Smooth muscle cell (in vitro differentiated cells): ENCODE results near the gene TPM4. TPM values are rescaled to one million over a fixed set of nuclear protein-coding genes. Genes with fewer than 3 reads are reported as not detected.
"Not testable (repeated sequence)": the region's sequence is repeated elsewhere in the genome, so short reads cannot be mapped to it uniquely, and the experiment has no call there.

ENCODE experiments used
- DNase-seq: peaks from one replicate; lab custom pipeline; 2025; ENCODE audit not compliant: unreplicated experiment; lab: John Stamatoyannopoulos, UW
- H2AFZ ChIP-seq: fragments of 200-600 bp; sonication (generic); 2 replicates; pipeline ENCODE4 v1.6.0; 2016; ENCODE audit warnings: antibody characterized with exemption, low read depth, mild to moderate bottlenecking
- H3F3A ChIP-seq: fragments of 200-600 bp; sonication (generic); 2 replicates; pipeline ENCODE4 v1.6.0; 2017; ENCODE audit warnings: antibody characterized with exemption, low read depth
- H3K27ac ChIP-seq: fragments of 200-600 bp; sonication (generic); 2 replicates; pipeline ENCODE4 v1.5.1; 2016; ENCODE audit warnings: low read depth, mild to moderate bottlenecking
- H3K27me3 ChIP-seq: fragments of 200-600 bp; sonication (generic); 2 replicates; pipeline ENCODE4 v1.6.1; 2016; ENCODE audit warnings: low read depth, mild to moderate bottlenecking
- H3K36me3 ChIP-seq: fragments of 200-600 bp; sonication (generic); 2 replicates; pipeline ENCODE4 v1.5.1; 2016; ENCODE audit warnings: low read depth
- H3K4me1 ChIP-seq: fragments of 200-600 bp; sonication (generic); 2 replicates; pipeline ENCODE4 v1.5.1; 2016; ENCODE audit warnings: low read depth
- H3K4me2 ChIP-seq: fragments of 200-600 bp; sonication (generic); 2 replicates; pipeline ENCODE4 v1.6.0; 2016; ENCODE audit warnings: mild to moderate bottlenecking
- H3K4me3 ChIP-seq: fragments of 200-600 bp; sonication (generic); 2 replicates; pipeline ENCODE4 v1.5.1; 2016; ENCODE audit warnings: mild to moderate bottlenecking
- H3K79me2 ChIP-seq: fragments of 200-600 bp; sonication (generic); 2 replicates; pipeline ENCODE4 v1.6.0; 2016; ENCODE audit warnings: low read depth, mild to moderate bottlenecking
- H3K9ac ChIP-seq: fragments of 200-600 bp; sonication (generic); 2 replicates; pipeline ENCODE4 v1.6.0; 2016; ENCODE audit warnings: low read depth
- H3K9me3 ChIP-seq: fragments of 200-600 bp; sonication (generic); replicated peaks from 2 replicates; pipeline ENCODE4 v1.5.1; 2016; ENCODE audit warnings: low read depth
- H4K20me1 ChIP-seq: fragments of 200-600 bp; sonication (generic); 2 replicates; pipeline ENCODE4 v1.6.0; 2016; ENCODE audit warnings: low read depth
- CTCF ChIP-seq: fragments of 200-600 bp; sonication (generic); IDR thresholded peaks from 2 replicates; pipeline ENCODE4 v1.5.1; 2017; ENCODE audit warnings: borderline replicate concordance, mild to moderate bottlenecking, antibody characterized with exemption; ENCODE audit not compliant: insufficient read depth, poor library complexity, severe bottlenecking
- WGBS: methylation state at CpG from one replicate; pipeline ENCODE4 v1.1.7; 2016; ENCODE audit warnings: low lambda C conversion rate; 5-methylcytosine and 5-hydroxymethylcytosine counted together
- polyA plus RNA-seq: library from polyadenylated mRNA; unstranded; fragments of >200 nt; fragmentation: Nextera tagmentation; extraction: Ambion mirVana; gene quantifications from 2 replicates; pipeline ENCODE4 v1.2.1, GENCODE V29; 2016
- total RNA-seq: library from RNA; depleted of rRNA; stranded (reverse); fragments of >200 nt; gene quantifications from 2 replicates; pipeline ENCODE4 v1.2.3, GENCODE V29; 2014

The TPM4 gene
- total and polyA plus RNA-seq, 2 experiments from 2014 or later = 1,070 to 1,074 TPM

GRCh38 chr19:16095071-16095571 is 18.8 kb downstream of the TPM4 start:
- Histone ChIP-seq H3K79me2 (peaks cover 53% of the 10 kb centered on the region), H3F3A (peaks cover 92% of the 10 kb centered on the region), H3K27ac (peak overlapping the region; percentile 83), H3K4me3 (no peak overlapping the region), H3K4me1 (no peaks in the 10 kb centered on the region), H3K4me2 (no peak overlapping the region), H3K27me3 (no peaks in the 10 kb centered on the region), H4K20me1 (peaks cover 100% of the 10 kb centered on the region), H3K9ac (no peak overlapping the region), H2AFZ (no peak overlapping the region), H3K36me3 (peaks cover 35% of the 10 kb centered on the region), H3K9me3 (no peaks in the 10 kb centered on the region)
- 81% methylated on average over 13 of the region's 13 CpGs for WGBS
- no peak for DNase-seq
- no peak for TF ChIP-seq CTCF

GRCh38 chr19:16096280-16096855 is 20.1 kb downstream of the TPM4 start:
- no peaks in the 10 kb centered on the region for H3K27me3 ChIP-seq
- H4K20me1 ChIP-seq = peaks cover 100% of the 10 kb centered on the region
- H3K9ac ChIP-seq = no peak overlapping the region
- H2AFZ ChIP-seq = no peak overlapping the region
- H3F3A ChIP-seq = peaks cover 92% of the 10 kb centered on the region
- no peaks in the 10 kb centered on the region for H3K4me1 ChIP-seq
- H3K9me3 ChIP-seq = no peaks in the 10 kb centered on the region
- H3K79me2 ChIP-seq = peaks cover 40% of the 10 kb centered on the region
- no peak overlapping the region for H3K4me3 ChIP-seq
- 59% methylated on average over 10 of the region's 10 CpGs for WGBS
- H3K4me2 ChIP-seq = peak overlapping the region; percentile 15
- peaks cover 41% of the 10 kb centered on the region for H3K36me3 ChIP-seq
- peak overlapping the region; percentile 83 for H3K27ac ChIP-seq
- no peak for TF ChIP-seq CTCF
- DNase-seq = no peak

GRCh38 chr19:16098416-16098768 is 22.1 kb downstream of the TPM4 start:
- no peak for DNase-seq
- no peak overlapping the region for H3K4me2 ChIP-seq
- H3K4me1 ChIP-seq = no peaks in the 10 kb centered on the region
- peaks cover 26% of the 10 kb centered on the region for H3K79me2 ChIP-seq
- WGBS = 58% methylated on average over 6 of the region's 6 CpGs
- H3K9ac ChIP-seq = no peak overlapping the region
- peaks cover 100% of the 10 kb centered on the region for H4K20me1 ChIP-seq
- no peak overlapping the region for H2AFZ ChIP-seq
- H3K27ac ChIP-seq = peak overlapping the region; percentile 83
- peaks cover 90% of the 10 kb centered on the region for H3F3A ChIP-seq
- H3K36me3 ChIP-seq = peaks cover 38% of the 10 kb centered on the region
- no peaks in the 10 kb centered on the region for H3K9me3 ChIP-seq
- H3K4me3 ChIP-seq = no peak overlapping the region
- no peak for TF ChIP-seq CTCF
- no peaks in the 10 kb centered on the region for H3K27me3 ChIP-seq

GRCh38 chr19:16098821-16099220 is 22.5 kb downstream of the TPM4 start:
- no peak overlapping the region for H3K4me3 ChIP-seq
- peaks cover 100% of the 10 kb centered on the region for H4K20me1 ChIP-seq
- H3K4me1 ChIP-seq = no peaks in the 10 kb centered on the region
- TF ChIP-seq CTCF = no peak
- no peak overlapping the region for H2AFZ ChIP-seq
- no peak overlapping the region for H3K9ac ChIP-seq
- H3K27me3 ChIP-seq = no peaks in the 10 kb centered on the region
- H3K9me3 ChIP-seq = no peaks in the 10 kb centered on the region
- peaks cover 22% of the 10 kb centered on the region for H3K79me2 ChIP-seq
- peak overlapping the region; percentile 83 for H3K27ac ChIP-seq
- 86% methylated on average over 6 of the region's 6 CpGs for WGBS
- no peak for DNase-seq
- H3K4me2 ChIP-seq = no peak overlapping the region
- H3F3A ChIP-seq = peaks cover 90% of the 10 kb centered on the region
- H3K36me3 ChIP-seq = peaks cover 34% of the 10 kb centered on the region

GRCh38 chr19:16099314-16099965 is 23.1 kb downstream of the TPM4 start:
- peaks cover 34% of the 10 kb centered on the region for H3K36me3 ChIP-seq
- peaks cover 18% of the 10 kb centered on the region for H3K79me2 ChIP-seq
- not testable (repeated sequence) for H3K9me3 ChIP-seq, H3K4me3 ChIP-seq, DNase-seq, H3K9ac ChIP-seq, H3K4me1 ChIP-seq, H3K4me2 ChIP-seq, H3K27me3 ChIP-seq, H2AFZ ChIP-seq
- 62% methylated on average over 8 of the region's 8 CpGs for WGBS
- H3K27ac ChIP-seq = peak overlapping the region; percentile 83
- peaks cover 86% of the 10 kb centered on the region for H3F3A ChIP-seq
- H4K20me1 ChIP-seq = peaks cover 94% of the 10 kb centered on the region
